ES-I3 (cell line): ENCODE data around the gene AGXT2.

ENCODE experiments used
- H3K36me3 ChIP-seq: 2 replicates; pipeline ENCODE4 v1.6.1; 2013; ENCODE audit warnings: mild to moderate bottlenecking, low read length, control low read depth, moderate library complexity; ENCODE audit not compliant: insufficient read depth
- H3K4me1 ChIP-seq: 2 replicates; pipeline ENCODE4 v1.6.1; 2013; ENCODE audit warnings: mild to moderate bottlenecking, control low read depth, low read length; ENCODE audit not compliant: insufficient read depth
- H3K9ac ChIP-seq: 2 replicates; pipeline ENCODE4 v1.6.1; 2013; ENCODE audit warnings: low read depth, mild to moderate bottlenecking, low read length, moderate library complexity
- H3K9me3 ChIP-seq: 2 replicates; pipeline ENCODE4 v1.6.1; 2013; ENCODE audit warnings: mild to moderate bottlenecking, low read length, moderate library complexity; ENCODE audit not compliant: control insufficient read depth, insufficient read depth

The AGXT2 gene

GRCh38 chr5:35047785-35048404 lies at the start of gene AGXT2:
TSS of gene AGXT2 (minus strand) at chr5:35047949. CDS start at chr5:35047892, 57 bp downstream.
- H3K4me1 ChIP-seq: 0 out of 2 replicates have a peak, but pooled peaks cover under 1% of the 10 kb centered on the region
- H3K36me3 ChIP-seq: no peaks in the 10 kb centered on the region
- H3K9me3 ChIP-seq: no peaks in the 10 kb centered on the region
- no peak within 1 kb of the TSS for H3K9ac ChIP-seq

DNA sequence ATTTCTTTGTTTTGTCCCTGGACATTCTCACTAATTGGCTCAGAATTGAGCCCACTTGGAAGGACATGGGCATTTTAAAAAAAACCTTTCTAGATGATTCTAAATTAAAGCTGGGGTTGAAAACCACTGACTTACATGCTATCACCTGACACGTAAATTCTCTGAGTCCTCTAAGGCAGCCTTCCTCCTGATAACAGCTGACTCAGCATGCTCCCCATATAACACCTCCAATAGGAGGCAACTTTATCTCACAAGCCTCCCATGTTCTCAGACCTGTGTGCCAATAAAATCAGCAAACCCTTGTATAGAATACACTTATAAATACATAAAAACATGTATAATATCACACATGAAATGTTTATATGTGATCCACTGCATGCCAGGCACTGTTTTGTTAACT lies 49.2 kb upstream of the AGXT2 start:
- Histone ChIP-seq H3K36me3 (no peaks in the 10 kb centered on the region), H3K4me1 (no peaks in the 10 kb centered on the region), H3K9ac (no peak overlapping the region), H3K9me3 (no peaks in the 10 kb centered on the region)

DNA sequence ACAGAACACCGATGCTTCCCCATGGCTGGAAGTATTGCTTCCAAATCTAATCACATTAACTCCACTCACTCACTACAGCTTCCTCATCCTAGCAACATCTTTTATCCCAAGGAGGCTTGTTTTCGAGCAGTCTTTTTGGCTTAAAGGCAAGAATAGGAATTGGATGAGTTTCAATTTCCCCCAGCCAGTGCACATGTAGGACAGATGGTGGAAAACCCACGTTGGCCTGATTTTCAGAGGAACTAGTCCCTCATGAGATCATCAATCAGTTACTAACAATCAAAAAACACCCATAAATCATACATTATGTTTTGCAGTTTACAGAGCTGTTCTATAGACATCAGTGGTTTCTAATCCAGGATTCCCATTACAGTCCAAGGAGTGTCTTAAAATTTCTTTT lies 48.5 kb upstream of the AGXT2 start:
- Histone ChIP-seq H3K4me1 (no peaks in the 10 kb centered on the region), H3K9ac (no peak overlapping the region), H3K36me3 (no peaks in the 10 kb centered on the region), H3K9me3 (no peaks in the 10 kb centered on the region)

- H3K9me3 ChIP-seq: no peaks in the 10 kb centered on the region
- H3K4me1 ChIP-seq: no peaks in the 10 kb centered on the region
- H3K36me3 ChIP-seq: no peaks in the 10 kb centered on the region
- no peak overlapping the region for H3K9ac ChIP-seq
Observed at GRCh38 chr5:35095366-35095765, 47.6 kb upstream of the AGXT2 start.

DNA sequence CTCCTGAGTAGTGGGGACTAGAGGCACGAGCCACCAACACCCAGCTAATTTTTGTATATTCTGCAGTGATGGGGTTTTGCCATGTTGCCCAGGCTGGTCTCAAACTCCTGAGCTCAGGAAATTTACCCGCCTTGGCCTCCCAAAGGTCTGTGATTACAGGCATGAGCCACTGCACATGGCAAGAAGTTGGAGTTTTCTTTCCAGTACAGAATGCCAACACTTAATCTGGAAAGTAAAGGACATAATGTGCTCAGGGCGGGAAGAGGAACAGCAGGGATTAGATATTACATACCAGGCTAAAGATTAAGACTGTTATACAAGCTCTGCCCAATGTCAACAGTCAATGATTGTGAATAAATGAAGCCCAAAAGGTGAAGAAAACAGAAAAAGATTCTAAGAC lies 47.2 kb upstream of the AGXT2 start:
- H3K36me3 ChIP-seq: no peaks in the 10 kb centered on the region
- H3K4me1 ChIP-seq: no peaks in the 10 kb centered on the region
- no peak overlapping the region for H3K9ac ChIP-seq
- no peaks in the 10 kb centered on the region for H3K9me3 ChIP-seq

DNA sequence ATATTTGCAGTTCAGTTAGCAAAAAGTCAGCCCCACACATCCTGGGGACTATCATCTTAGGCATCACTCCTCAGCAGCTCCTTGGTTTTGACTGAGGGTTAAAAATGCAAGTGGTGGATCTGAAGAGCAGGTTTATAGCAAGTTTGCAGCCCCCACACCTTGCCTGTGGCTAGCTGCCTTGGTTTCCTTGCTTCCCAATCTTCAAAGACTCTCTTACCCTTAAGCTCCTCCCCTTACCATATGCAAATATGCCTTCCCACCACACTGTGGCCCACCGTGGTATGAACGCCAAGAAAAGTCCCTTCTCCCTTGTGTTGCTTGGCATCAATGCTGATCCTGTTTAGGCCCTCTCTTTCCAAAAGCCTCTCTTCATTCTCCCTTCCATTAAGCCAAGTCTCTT lies 45.0 kb upstream of the AGXT2 start:
- H3K4me1 ChIP-seq: no peaks in the 10 kb centered on the region
- no peaks in the 10 kb centered on the region for H3K9me3 ChIP-seq
- no peaks in the 10 kb centered on the region for H3K36me3 ChIP-seq
- H3K9ac ChIP-seq: no peak overlapping the region

DNA sequence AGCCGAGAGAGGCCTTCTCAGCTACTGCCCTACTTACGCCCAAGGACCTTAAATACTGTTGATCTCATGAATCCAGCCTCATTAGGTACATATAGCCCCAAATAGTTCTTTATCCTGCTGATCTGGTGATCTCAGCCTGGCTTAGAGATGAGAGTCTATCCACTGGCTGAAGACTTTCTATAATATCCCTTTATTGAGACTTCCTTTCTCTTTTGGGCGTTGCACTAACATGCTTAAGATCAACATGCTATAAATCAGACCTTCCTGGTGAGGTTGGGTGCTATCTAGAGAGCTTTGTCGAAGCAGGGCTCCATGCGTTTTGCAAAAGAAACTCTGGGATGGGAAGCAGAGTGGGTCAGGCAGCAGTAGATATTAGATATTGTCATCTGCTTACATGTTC lies 44.0 kb upstream of the AGXT2 start:
- H3K4me1 ChIP-seq: no peaks in the 10 kb centered on the region
- no peak overlapping the region for H3K9ac ChIP-seq
- H3K36me3 ChIP-seq: no peaks in the 10 kb centered on the region
- H3K9me3 ChIP-seq: no peaks in the 10 kb centered on the region

DNA sequence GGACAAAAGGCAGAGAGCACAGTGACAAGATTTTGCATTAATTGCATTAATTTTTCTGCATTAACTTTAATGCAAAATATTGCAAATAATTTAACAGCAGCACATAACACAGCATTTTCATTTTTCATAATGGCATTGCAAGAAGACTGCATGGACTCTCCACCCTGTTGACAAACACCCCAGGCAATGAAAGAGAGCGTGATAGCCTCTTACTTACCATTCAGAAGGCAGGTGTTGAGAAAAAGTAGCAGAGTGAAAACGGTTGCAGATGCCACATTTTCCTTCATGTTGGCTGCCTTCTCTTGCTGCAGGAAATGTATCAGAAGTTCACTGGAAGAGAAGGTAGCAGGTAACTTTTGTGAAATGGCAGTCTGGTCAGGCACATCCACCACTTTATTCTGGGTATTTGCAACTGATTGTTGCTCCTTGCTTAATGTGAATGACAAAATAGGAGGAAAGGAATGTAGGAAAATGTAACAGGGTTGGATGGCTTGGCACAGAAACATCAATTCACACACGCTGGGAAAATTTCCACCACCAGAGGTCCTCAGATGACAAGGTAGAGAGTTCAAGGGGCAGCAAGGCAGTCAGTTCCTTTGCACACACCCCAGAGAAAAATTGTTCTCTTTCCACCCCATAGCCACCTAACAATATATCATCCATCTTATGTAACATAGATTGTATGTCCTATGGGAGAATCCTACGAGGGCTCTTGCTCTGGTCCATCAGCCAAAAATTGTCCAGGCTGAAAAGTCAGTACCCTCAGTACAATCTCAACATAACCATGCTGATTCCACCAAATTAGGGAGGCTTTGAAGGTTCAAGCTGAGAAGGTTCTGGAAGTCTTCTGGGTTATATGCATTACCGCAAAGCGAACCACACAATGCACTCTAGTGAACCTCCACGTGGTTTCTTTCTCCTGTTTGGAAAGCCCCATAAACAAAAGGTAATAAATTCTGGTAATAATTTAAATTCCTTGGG lies 41.9 kb upstream of the AGXT2 start:
- H3K4me1 ChIP-seq: no peaks in the 10 kb centered on the region
- no peak overlapping the region for H3K9ac ChIP-seq
- H3K36me3 ChIP-seq: no peaks in the 10 kb centered on the region
- no peaks in the 10 kb centered on the region for H3K9me3 ChIP-seq

GRCh38 chr5:35087991-35088390 lies 40.2 kb upstream of the AGXT2 start:
- no peak overlapping the region for H3K9ac ChIP-seq
- H3K4me1 ChIP-seq: no peaks in the 10 kb centered on the region
- no peaks in the 10 kb centered on the region for H3K9me3 ChIP-seq

DNA sequence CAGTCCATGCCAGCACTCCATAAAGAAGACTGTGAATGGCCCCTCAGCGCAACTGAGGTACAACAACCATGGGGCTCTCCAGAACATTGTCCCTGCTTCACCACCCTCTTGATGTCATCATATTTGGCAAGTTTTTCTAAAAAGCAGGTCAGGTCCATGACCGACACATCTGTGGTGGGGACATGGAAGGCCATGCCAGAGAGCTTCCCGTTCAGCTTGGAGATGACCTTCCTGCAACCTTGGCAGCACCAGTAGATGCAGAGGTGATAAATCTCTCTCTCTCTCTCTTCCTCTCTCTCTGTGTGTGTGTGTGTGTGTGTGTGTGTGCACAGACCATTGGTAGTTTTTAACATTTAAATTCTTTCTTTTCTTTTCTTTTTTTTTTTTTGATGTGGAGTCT lies 35.4 kb upstream of the AGXT2 start:
- no peak overlapping the region for H3K9ac ChIP-seq
- no peaks in the 10 kb centered on the region for H3K9me3 ChIP-seq
- H3K4me1 ChIP-seq: no peaks in the 10 kb centered on the region
- no peaks in the 10 kb centered on the region for H3K36me3 ChIP-seq

More at GRCh38 chr5:35087991-35088390, 40.2 kb upstream of the AGXT2 start:
- no peaks in the 10 kb centered on the region for H3K36me3 ChIP-seq

DNA sequence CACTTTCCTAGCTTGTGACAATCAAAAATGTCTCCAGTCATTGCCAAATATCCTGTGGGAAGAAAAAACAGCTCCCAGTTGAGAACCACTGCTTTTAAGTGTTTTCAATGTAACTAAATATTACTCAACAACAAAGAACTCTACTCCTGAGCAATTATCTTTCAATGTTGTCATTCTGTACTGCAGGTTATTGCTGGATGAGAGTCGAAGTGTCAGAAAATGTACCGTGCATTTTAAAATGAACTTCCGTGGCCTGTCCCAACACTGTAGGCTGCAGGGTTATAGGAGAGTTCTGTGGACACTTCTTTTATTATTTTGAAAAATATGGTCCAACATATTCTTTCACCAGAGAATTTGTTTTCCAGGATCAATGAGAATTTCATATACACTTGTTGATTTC lies 34.8 kb upstream of the AGXT2 start:
- Histone ChIP-seq H3K4me1 (no peaks in the 10 kb centered on the region), H3K9me3 (no peaks in the 10 kb centered on the region), H3K36me3 (no peaks in the 10 kb centered on the region)

DNA sequence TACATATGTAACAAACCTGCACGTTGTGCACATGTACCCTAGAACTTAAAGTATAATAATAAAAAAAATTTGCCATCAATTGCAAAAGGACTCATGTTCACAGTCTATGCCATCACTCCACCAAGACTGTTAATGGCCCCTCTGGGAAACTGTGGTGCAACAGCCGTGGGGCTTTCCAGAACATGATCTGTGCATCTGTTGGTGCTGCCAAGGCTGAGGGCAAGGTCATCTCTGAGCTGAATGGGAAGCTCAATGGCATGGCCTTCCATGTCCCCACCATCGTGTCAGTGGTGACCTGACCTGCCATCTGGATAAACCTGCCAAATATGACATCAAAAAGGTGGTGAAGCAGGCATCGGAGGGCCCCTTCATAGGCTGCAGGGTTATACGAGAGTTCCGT lies 33.4 kb upstream of the AGXT2 start:
- no peaks in the 10 kb centered on the region for H3K36me3 ChIP-seq
- no peaks in the 10 kb centered on the region for H3K9me3 ChIP-seq
- no peaks in the 10 kb centered on the region for H3K4me1 ChIP-seq
- H3K9ac ChIP-seq: no peak overlapping the region

More for the DNA sequence above, 34.8 kb upstream of the AGXT2 start:
- H3K9ac ChIP-seq: no peak overlapping the region

- Histone ChIP-seq H3K9me3 (peaks cover 5% of the 10 kb centered on the region; the same call in 1 of the 2 replicates), H3K9ac (no peak overlapping the region), H3K36me3 (no peaks in the 10 kb centered on the region; the same call in 1 of the 2 replicates), H3K4me1 (no peaks in the 10 kb centered on the region)
Observed at GRCh38 chr5:35073160-35073559, 25.4 kb upstream of the AGXT2 start.

GRCh38 chr5:35069188-35069587 lies 21.4 kb upstream of the AGXT2 start:
- Histone ChIP-seq H3K4me1 (no peaks in the 10 kb centered on the region), H3K9me3 (peaks cover 5% of the 10 kb centered on the region; the same call in 1 of the 2 replicates), H3K9ac (no peak overlapping the region), H3K36me3 (no peaks in the 10 kb centered on the region; the same call in 1 of the 2 replicates)

- H3K36me3 ChIP-seq: no peaks in the 10 kb centered on the region; the same call in 1 of the 2 replicates
- no peaks in the 10 kb centered on the region; the same call in 1 of the 2 replicates for H3K9me3 ChIP-seq
- no peak overlapping the region for H3K9ac ChIP-seq
- H3K4me1 ChIP-seq: no peaks in the 10 kb centered on the region
Observed at GRCh38 chr5:35067985-35068384, 20.2 kb upstream of the AGXT2 start.
